ENCODE results near the gene TACC2. TPM values are rescaled to one million over a fixed set of nuclear protein-coding genes. Genes with fewer than 3 reads are reported as not detected.

The TACC2 gene, protein sequence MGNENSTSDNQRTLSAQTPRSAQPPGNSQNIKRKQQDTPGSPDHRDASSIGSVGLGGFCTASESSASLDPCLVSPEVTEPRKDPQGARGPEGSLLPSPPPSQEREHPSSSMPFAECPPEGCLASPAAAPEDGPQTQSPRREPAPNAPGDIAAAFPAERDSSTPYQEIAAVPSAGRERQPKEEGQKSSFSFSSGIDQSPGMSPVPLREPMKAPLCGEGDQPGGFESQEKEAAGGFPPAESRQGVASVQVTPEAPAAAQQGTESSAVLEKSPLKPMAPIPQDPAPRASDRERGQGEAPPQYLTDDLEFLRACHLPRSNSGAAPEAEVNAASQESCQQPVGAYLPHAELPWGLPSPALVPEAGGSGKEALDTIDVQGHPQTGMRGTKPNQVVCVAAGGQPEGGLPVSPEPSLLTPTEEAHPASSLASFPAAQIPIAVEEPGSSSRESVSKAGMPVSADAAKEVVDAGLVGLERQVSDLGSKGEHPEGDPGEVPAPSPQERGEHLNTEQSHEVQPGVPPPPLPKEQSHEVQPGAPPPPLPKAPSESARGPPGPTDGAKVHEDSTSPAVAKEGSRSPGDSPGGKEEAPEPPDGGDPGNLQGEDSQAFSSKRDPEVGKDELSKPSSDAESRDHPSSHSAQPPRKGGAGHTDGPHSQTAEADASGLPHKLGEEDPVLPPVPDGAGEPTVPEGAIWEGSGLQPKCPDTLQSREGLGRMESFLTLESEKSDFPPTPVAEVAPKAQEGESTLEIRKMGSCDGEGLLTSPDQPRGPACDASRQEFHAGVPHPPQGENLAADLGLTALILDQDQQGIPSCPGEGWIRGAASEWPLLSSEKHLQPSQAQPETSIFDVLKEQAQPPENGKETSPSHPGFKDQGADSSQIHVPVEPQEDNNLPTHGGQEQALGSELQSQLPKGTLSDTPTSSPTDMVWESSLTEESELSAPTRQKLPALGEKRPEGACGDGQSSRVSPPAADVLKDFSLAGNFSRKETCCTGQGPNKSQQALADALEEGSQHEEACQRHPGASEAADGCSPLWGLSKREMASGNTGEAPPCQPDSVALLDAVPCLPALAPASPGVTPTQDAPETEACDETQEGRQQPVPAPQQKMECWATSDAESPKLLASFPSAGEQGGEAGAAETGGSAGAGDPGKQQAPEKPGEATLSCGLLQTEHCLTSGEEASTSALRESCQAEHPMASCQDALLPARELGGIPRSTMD (N-terminal part only)
- total RNA-seq: 47.6 TPM

DNA sequence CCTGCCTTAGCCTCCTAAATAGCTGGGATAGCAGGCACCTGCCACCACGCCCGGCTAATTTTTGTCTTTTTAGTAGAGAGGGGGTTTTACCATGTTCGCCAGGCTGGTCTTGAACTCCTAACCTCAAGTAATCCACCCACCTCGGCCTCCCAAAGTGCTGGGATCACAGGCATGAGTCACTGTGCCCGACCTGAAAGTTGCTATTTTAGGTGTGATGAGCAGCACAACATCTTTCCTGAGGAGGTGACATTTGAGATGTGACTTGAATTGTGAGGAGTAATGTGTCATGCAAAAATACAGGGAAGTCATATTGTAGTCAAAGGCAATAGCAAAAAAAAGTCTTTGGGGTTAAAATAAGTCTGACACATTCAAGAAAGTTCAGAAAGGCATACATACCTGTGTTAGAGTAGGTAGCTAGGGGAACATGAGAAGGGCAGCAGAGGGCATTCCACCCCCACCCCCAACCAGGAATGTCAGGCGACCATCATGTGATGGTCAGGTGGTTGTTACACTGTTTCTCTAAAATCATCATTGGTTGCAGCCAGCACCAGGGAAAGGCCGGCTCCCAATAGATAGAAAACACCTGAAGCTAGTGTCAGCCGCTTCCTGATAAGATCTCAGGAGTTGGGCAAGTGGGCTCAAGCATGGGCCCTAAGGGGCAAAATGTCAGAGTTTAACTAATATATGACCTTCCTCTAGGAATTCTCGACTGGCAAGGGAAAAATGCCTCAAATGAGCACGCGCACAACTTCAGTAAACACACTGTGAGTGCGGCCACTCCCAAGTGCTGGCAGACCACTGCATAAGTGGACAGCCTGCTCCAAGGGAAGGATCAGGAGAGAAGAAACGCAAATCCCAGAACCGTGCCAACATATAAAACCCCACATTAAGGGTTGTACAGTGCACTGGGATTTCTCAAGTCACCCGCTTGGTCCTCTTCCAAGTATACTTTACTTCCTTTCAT lies at the start of gene TACC2:
Gene TACC2 (plus strand): TSS at position 803 of the 964 bp plus-strand sequence. CDS start 32,819 bp downstream, outside the sequence.

DNA sequence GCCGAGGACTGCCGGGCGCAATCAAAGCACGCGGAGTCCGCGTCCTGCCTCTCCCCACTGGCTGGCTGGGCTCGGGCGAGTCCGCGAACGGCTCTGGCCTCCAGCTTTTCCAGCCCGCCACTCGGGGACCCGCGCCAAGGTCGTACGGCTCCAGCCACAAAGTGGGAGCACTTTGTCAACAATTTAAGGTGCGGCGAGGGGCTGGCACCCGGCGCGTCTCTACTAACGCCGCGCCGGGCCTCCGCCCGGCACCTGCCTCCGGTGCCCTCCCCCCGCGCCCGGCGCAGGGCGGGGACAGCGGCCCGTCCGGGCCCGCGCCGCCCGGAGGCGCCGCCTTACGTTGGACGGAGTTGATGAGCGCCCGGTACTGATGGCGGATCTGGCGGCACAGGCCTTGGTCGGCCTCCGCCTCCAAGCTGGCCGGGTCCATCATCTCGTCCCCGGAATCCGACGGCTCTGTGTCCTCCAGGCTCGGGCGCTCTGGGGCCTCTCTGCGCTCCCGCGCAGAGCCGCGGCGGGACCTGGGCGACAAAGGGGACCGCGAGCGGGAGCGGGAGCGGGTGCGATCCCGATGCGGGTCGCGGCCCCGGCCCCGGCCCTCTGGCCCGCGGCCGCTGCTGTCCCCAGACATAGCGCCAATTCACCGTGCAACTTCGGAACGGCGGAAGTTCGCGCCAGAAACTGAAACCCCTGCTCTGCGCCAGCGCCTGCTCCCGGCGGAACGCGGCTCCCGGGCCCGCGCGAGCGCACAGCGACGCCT lies 14.2 kb upstream of the TACC2 start, which contains the start of gene NSMCE4A:
Gene NSMCE4A (minus strand): TSS at position 683 of the 760 bp plus-strand sequence. CDS start 52 bp downstream, at position 631.

DNA sequence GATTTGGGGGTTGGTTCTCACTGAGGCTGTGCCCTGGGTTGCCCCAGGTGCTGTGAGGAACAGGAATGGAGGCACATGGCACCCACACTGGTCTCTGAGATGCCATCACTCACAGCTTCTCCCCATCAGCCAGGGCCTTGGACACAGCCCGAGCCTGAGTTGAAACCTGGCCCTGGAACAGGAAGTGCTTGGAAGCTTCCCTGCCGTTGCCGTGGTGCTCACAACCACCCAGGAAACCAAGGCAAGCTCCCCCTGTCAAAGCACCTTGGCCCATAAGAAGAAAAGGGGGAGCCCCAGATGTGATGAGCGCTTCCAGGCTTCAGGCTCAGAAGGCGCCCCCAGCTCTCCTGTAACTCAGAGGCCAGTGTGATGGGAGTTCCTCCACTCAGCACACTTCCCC lies 282.1 kb downstream of the TACC2 start, which contains the start of gene BTBD16:
Gene BTBD16 (plus strand): TSS at position 221 of the 400 bp plus-strand sequence. CDS start 3,786 bp downstream, outside the sequence.

Small RNA genes lying within 50 kb of the gene (small RNA-seq; reads per million reads assigned to genes)
- not detected for gene RF02219 (ENCODE audit: low replicate concordance)

Other genes with a start within 250 kb of the TACC2 start
- gene ATE1, start 61.1 kb upstream of the TACC2 start, total RNA-seq: 54.1 TPM
- 56.3 TPM for gene NSMCE4A, start 13.9 kb upstream of the TACC2 start, total RNA-seq